IMR-90 (cell line): ENCODE results near the gene OPALIN. TPM values are rescaled to one million over a fixed set of nuclear protein-coding genes. Genes with fewer than 3 reads are reported as not detected.

ENCODE experiments used
- ATAC-seq: fragments of 200-7000 bp; cut with Tn5 transposase; 2 replicates; pipeline ENCODE4 v1.9.1; 2020; ENCODE audit warnings: low read depth, mild to moderate bottlenecking, moderate library complexity
- BruUV-seq: library from RNA; stranded (reverse); fragments of 400-500 nt; replicated peaks from 2 replicates; lab custom pipeline; 2021; lab: Mats Ljungman, UMichigan
- CTCF ChIA-PET: fragments of 300-600 bp; formaldehyde crosslinking; extraction: SDS; loops from one replicate; lab custom pipeline; 2021; ENCODE audit warnings: antibody characterized with exemption; lab: Yijun Ruan, JAX
- POLR2A ChIA-PET: fragments of 300-600 bp; sonication (Branson Sonifier 250); formaldehyde crosslinking; loops from one replicate; lab custom pipeline; 2022; ENCODE audit warnings: antibody characterized with exemption; ENCODE audit not compliant: unreplicated experiment; lab: Charles Lee
- DNase-seq: peaks from one replicate; pipeline ENCODE4 v3.0.0; 2013
- H2AFZ ChIP-seq: replicated peaks from 2 replicates; pipeline ENCODE3; 2013; ENCODE audit warnings: low read length, mild to moderate bottlenecking; ENCODE audit not compliant: poor library complexity
- H2AK5ac ChIP-seq: 2 replicates; pipeline ENCODE4 v1.6.1; 2013; ENCODE audit warnings: low read depth, low read length, inconsistent platforms
- H2AK9ac ChIP-seq: replicated peaks from 2 replicates; pipeline ENCODE3; 2013; ENCODE audit warnings: mild to moderate bottlenecking, low read depth, low read length, moderate library complexity; ENCODE audit not compliant: poor library complexity
- H2BK120ac ChIP-seq: 2 replicates; pipeline ENCODE4 v1.6.1; 2013; ENCODE audit warnings: low read depth, low read length, inconsistent platforms
- H2BK15ac ChIP-seq: 3 replicates; pipeline ENCODE4 v1.6.1; 2013; ENCODE audit warnings: low read depth, low read length, inconsistent platforms
- H2BK20ac ChIP-seq: 2 replicates; pipeline ENCODE4 v1.6.1; 2013; ENCODE audit warnings: low read depth, mild to moderate bottlenecking, inconsistent platforms, low read length, moderate library complexity
- H2BK5ac ChIP-seq: 2 replicates; pipeline ENCODE4 v1.6.1; 2013; ENCODE audit warnings: mild to moderate bottlenecking, low read depth, low read length, inconsistent platforms; ENCODE audit not compliant: poor library complexity, severe bottlenecking
- H3K14ac ChIP-seq: replicated peaks from 2 replicates; pipeline ENCODE4 v1.6.1; 2013; ENCODE audit warnings: low read depth, low read length, inconsistent platforms
- H3K18ac ChIP-seq: 2 replicates; pipeline ENCODE4 v1.6.1; 2013; ENCODE audit warnings: low read depth, low read length, control low read depth
- H3K23ac ChIP-seq: 2 replicates; pipeline ENCODE4 v1.6.1; 2013; ENCODE audit warnings: low read depth, low read length, inconsistent platforms
- H3K27ac ChIP-seq: 2 replicates; pipeline ENCODE4 v1.5.1; 2013; ENCODE audit warnings: mild to moderate bottlenecking, control low read depth, low read length; ENCODE audit not compliant: insufficient read depth
- H3K27me3 ChIP-seq: 2 replicates; pipeline ENCODE4 v1.6.1; 2013; ENCODE audit warnings: low read length; ENCODE audit not compliant: control insufficient read depth, insufficient read depth
- H3K36me3 ChIP-seq: 2 replicates; pipeline ENCODE4 v1.6.1; 2013; ENCODE audit warnings: low read length, mixed read lengths; ENCODE audit not compliant: control insufficient read depth, insufficient read depth
- H3K4ac ChIP-seq: 2 replicates; pipeline ENCODE4 v1.6.1; 2013; ENCODE audit warnings: low read depth, low read length, inconsistent platforms
- H3K4me1 ChIP-seq: 2 replicates; pipeline ENCODE4 v1.6.1; 2013; ENCODE audit warnings: low read length, mixed read lengths; ENCODE audit not compliant: control insufficient read depth, insufficient read depth
- H3K4me2 ChIP-seq: 2 replicates; pipeline ENCODE4 v1.6.1; 2013; ENCODE audit warnings: low read depth, mild to moderate bottlenecking, control low read depth, low read length, moderate library complexity
- H3K4me3 ChIP-seq: 2 replicates; pipeline ENCODE4 v1.5.1; 2013; ENCODE audit warnings: low read depth, mild to moderate bottlenecking, control low read depth, low read length, moderate library complexity; ENCODE audit not compliant: insufficient read depth
- H3K56ac ChIP-seq: 2 replicates; pipeline ENCODE4 v1.6.1; 2013; ENCODE audit warnings: low read length, inconsistent platforms; ENCODE audit not compliant: insufficient read depth; ENCODE audit errors: extremely low read depth
- H3K79me1 ChIP-seq, 2 experiments: 2 replicates each; pipeline ENCODE4 v1.6.1; 2013; ENCODE audit warnings: low read length in 2 of 2, inconsistent platforms in 1 of 2, low read depth in 1 of 2
- H3K9ac ChIP-seq: 2 replicates; pipeline ENCODE4 v1.6.1; 2013; ENCODE audit warnings: low read depth, low read length, control low read depth
- H3K9me1 ChIP-seq: 2 replicates; pipeline ENCODE4 v1.6.1; 2013; ENCODE audit warnings: low read length, inconsistent platforms; ENCODE audit not compliant: insufficient read depth
- H3K9me3 ChIP-seq: 2 replicates; pipeline ENCODE4 v1.6.1; 2013; ENCODE audit warnings: low read length; ENCODE audit not compliant: control insufficient read depth, insufficient read depth
- H4K20me1 ChIP-seq: 2 replicates; pipeline ENCODE4 v1.6.1; 2013; ENCODE audit warnings: low read length, inconsistent platforms; ENCODE audit not compliant: insufficient read depth
- H4K5ac ChIP-seq: 2 replicates; pipeline ENCODE4 v1.6.1; 2013; ENCODE audit warnings: mild to moderate bottlenecking, low read depth, low read length, control low read depth
- H4K8ac ChIP-seq, 2 experiments: 2 replicates each; pipeline ENCODE4 v1.6.1; 2013; ENCODE audit warnings: low read depth in 2 of 2, low read length in 2 of 2, control low read depth in 1 of 2, inconsistent platforms in 1 of 2
- H4K91ac ChIP-seq: 2 replicates; pipeline ENCODE4 v1.6.1; 2013; ENCODE audit warnings: low read depth, low read length, inconsistent platforms; ENCODE audit not compliant: insufficient read depth
- BHLHE40 ChIP-seq: fragments of 150-350 bp; IDR thresholded peaks from 2 replicates; pipeline ENCODE4 v1.6.1; 2016; ENCODE audit warnings: mild to moderate bottlenecking, low read depth, low read length
- CEBPB ChIP-seq: IDR thresholded peaks from 2 replicates; pipeline ENCODE4 v1.6.1; 2012; ENCODE audit warnings: low read depth, low read length, improper control_type of control experiment
- CHD1 ChIP-seq: IDR thresholded peaks from 2 replicates; pipeline ENCODE4 v1.6.1; 2012; ENCODE audit warnings: low read depth, low read length, improper control_type of control experiment
- CTCF ChIP-seq: conservative IDR thresholded peaks from 2 replicates; pipeline ENCODE4 v1.5.1; 2012; ENCODE audit warnings: mild to moderate bottlenecking, low read depth, low read length, improper control_type of control experiment
- FOS ChIP-seq: fragments of 150-350 bp; IDR thresholded peaks from 2 replicates; pipeline ENCODE4 v1.6.1; 2016; ENCODE audit warnings: low read depth, low read length
- MAFK ChIP-seq: IDR thresholded peaks from 2 replicates; pipeline ENCODE4 v1.6.1; 2012; ENCODE audit warnings: low read depth, low read length, improper control_type of control experiment
- MAZ ChIP-seq: IDR thresholded peaks from 2 replicates; pipeline ENCODE4 v1.6.1; 2012; ENCODE audit warnings: low read depth, mild to moderate bottlenecking, low read length, improper control_type of control experiment, moderate library complexity, borderline replicate concordance
- MXI1 ChIP-seq: IDR thresholded peaks from 2 replicates; pipeline ENCODE4 v1.6.1; 2012; ENCODE audit warnings: low read depth, mild to moderate bottlenecking, low read length, moderate library complexity, borderline replicate concordance
- NFE2L2 ChIP-seq: fragments of 150-350 bp; IDR thresholded peaks from 2 replicates; pipeline ENCODE4 v1.6.1; 2016; ENCODE audit warnings: low read depth, mild to moderate bottlenecking, low read length
- RAD21 ChIP-seq: IDR thresholded peaks from 2 replicates; pipeline ENCODE4 v1.6.1; 2012; ENCODE audit warnings: low read length, improper control_type of control experiment
- RCOR1 ChIP-seq: IDR thresholded peaks from 2 replicates; pipeline ENCODE4 v1.6.1; 2012; ENCODE audit warnings: mild to moderate bottlenecking, low read length, improper control_type of control experiment; ENCODE audit not compliant: insufficient replicate concordance
- RFX5 ChIP-seq: IDR thresholded peaks from 2 replicates; pipeline ENCODE4 v1.8.0; 2012; ENCODE audit warnings: low read depth, mild to moderate bottlenecking, low read length, moderate library complexity
- SMC3 ChIP-seq: fragments of 150-350 bp; IDR thresholded peaks from 2 replicates; pipeline ENCODE4 v1.6.1; 2016; ENCODE audit warnings: low read depth, mild to moderate bottlenecking, antibody characterized with exemption, low read length, moderate library complexity
- WGBS, 2 experiments: methylation state at CpG; one replicate each; pipeline versions ENCODE4 v1.1.5 to v1.1.7; 2013; ENCODE audit warnings: missing lambda C conversion rate in 2 of 2; ENCODE audit not compliant: insufficient read length in 1 of 2; ENCODE audit errors: extremely low coverage in 2 of 2; 5-methylcytosine and 5-hydroxymethylcytosine counted together
- dilution Hi-C: fragments of 300-500 bp; cut with HindIII; formaldehyde crosslinking; loops from one replicate; pipeline ENCODE4 v1.14.3; 2018; ENCODE audit warnings: low sequenced_read_pairs; ENCODE audit not compliant: unreplicated experiment
- in situ Hi-C: fragments of 300-500 bp; cut with MboI; formaldehyde crosslinking; loops from 3 replicates; pipeline ENCODE4 v1.14.3; 2019; ENCODE audit warnings: low sequenced_read_pairs, inconsistent platforms, mixed read lengths
- intact Hi-C: fragments of 100-400 bp; cut with micrococcal nuclease; formaldehyde crosslinking; loops from 2 replicates; pipeline ENCODE4 v1.10.0; 2022
- polyA plus RNA-seq, 3 experiments: library from polyadenylated mRNA; depleted of rRNA; stranded (reverse); fragments of >200 nt; gene quantifications; 2 replicates each; pipeline ENCODE4 v1.2.3, GENCODE V29; 2012; ENCODE audit warnings: low replicate concordance in 1 of 3
- total RNA-seq: library from RNA; depleted of rRNA; stranded (reverse); fragments of >200 nt; gene quantifications from 2 replicates; pipeline ENCODE4 v1.2.3, GENCODE V29; 2012
- TF ChIP-seq, protein P1 (sequence below): fragments of 150-350 bp; IDR thresholded peaks from 2 replicates; pipeline ENCODE4 v1.6.1; 2017; ENCODE audit warnings: mild to moderate bottlenecking, antibody characterized with exemption, low read length, low read depth
- TF ChIP-seq, protein P2 (sequence below): fragments of 150-350 bp; IDR thresholded peaks from 2 replicates; pipeline ENCODE4 v1.6.1; 2016; ENCODE audit warnings: low read depth, mild to moderate bottlenecking, low read length, moderate library complexity, borderline replicate concordance

OPALIN gene
- total and polyA plus RNA-seq, 2 of the 4 experiments (the other 2 are of a cell fraction): not detected

GRCh38 chr10:96333101-96333500 is 25.7 kb downstream of the OPALIN start:
- ChIA-PET POLR2A (no interaction called here), CTCF (no interaction called here)
- DNase-seq: no peak
- no peak overlapping the region for H3K18ac ChIP-seq
- H3K9me3 ChIP-seq: no peaks in the 10 kb centered on the region
- H3K4me3 ChIP-seq: no peak overlapping the region
- in situ Hi-C loops: no loop called here
- no peak overlapping the region for H3K4ac ChIP-seq
- H2AK5ac ChIP-seq: no peak overlapping the region
- H3K9me1 ChIP-seq: no peaks in the 10 kb centered on the region
- no CpG with 5 or more reads among the region's 1 CpG for WGBS, 2 experiments
- H3K4me1 ChIP-seq: no peaks in the 10 kb centered on the region
- H4K91ac ChIP-seq: no peak overlapping the region
- H3K23ac ChIP-seq: no peak overlapping the region
- no peak overlapping the region for H2BK15ac ChIP-seq
- no peak overlapping the region for H4K5ac ChIP-seq
- H3K27me3 ChIP-seq: no peaks in the 10 kb centered on the region; the same call in 1 of the 2 replicates
- TF ChIP-seq MXI1 (no peak), SMC3 (no peak), CTCF (no peak), MAFK (no peak), CHD1 (no peak), RFX5 (no peak), RCOR1 (no peak), BHLHE40 (no peak), NFE2L2 (no peak), MAZ (no peak), FOS (no peak), RAD21 (no peak), CEBPB (no peak)
- TF ChIP-seq, protein P1, sequence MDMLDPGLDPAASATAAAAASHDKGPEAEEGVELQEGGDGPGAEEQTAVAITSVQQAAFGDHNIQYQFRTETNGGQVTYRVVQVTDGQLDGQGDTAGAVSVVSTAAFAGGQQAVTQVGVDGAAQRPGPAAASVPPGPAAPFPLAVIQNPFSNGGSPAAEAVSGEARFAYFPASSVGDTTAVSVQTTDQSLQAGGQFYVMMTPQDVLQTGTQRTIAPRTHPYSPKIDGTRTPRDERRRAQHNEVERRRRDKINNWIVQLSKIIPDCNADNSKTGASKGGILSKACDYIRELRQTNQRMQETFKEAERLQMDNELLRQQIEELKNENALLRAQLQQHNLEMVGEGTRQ: no peak
- TF ChIP-seq, protein P2, sequence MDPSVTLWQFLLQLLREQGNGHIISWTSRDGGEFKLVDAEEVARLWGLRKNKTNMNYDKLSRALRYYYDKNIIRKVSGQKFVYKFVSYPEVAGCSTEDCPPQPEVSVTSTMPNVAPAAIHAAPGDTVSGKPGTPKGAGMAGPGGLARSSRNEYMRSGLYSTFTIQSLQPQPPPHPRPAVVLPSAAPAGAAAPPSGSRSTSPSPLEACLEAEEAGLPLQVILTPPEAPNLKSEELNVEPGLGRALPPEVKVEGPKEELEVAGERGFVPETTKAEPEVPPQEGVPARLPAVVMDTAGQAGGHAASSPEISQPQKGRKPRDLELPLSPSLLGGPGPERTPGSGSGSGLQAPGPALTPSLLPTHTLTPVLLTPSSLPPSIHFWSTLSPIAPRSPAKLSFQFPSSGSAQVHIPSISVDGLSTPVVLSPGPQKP: no peak
- no peak overlapping the region for H4K8ac ChIP-seq
- no peak for ATAC-seq
- H2AK9ac ChIP-seq: no peak overlapping the region
- no peak overlapping the region for H3K4me2 ChIP-seq
- H2BK20ac ChIP-seq: no peak overlapping the region
- H3K9ac ChIP-seq: no peak overlapping the region
- H2BK5ac ChIP-seq: no peak overlapping the region
- dilution Hi-C loops: no loop called here
- BruUV-seq: no TSS peak
- H3K56ac ChIP-seq: no peak overlapping the region
- no peaks in the 10 kb centered on the region for H4K20me1 ChIP-seq
- no peak overlapping the region for H3K14ac ChIP-seq
- intact Hi-C loops: no loop called here
- no peak overlapping the region for H2AFZ ChIP-seq
- H2BK120ac ChIP-seq: no peak overlapping the region
- no peak overlapping the region for H3K27ac ChIP-seq
- no peaks in the 10 kb centered on the region for H3K36me3 ChIP-seq
- no peaks in the 10 kb centered on the region for H3K79me1 ChIP-seq
